Calu3 (cell line): ENCODE measurements around the gene SGK1. TPM values are rescaled to one million over a fixed set of nuclear protein-coding genes. Genes with fewer than 3 reads are reported as not detected.
A peak's percentile ranks its signal among the peaks of the same experiment; 100 is the strongest.

ENCODE experiments used
- BruUV-seq: library from RNA; stranded (reverse); fragments of 400-500 nt; replicated peaks from 2 replicates; lab custom pipeline; 2021; lab: Mats Ljungman, UMichigan
- CTCF ChIA-PET: fragments of 300-600 bp; sonication (Branson Sonifier 250); formaldehyde crosslinking; loops from one replicate; lab custom pipeline; 2022; ENCODE audit warnings: antibody characterized with exemption; lab: Charles Lee
- DNase-seq: peaks from one replicate; pipeline ENCODE4 v3.0.0; 2022
- H3K27ac Mint-ChIP-seq: one replicate; pipeline ENCODE4 v1.8.0; 2022; ENCODE audit warnings: mixed read lengths; ENCODE audit not compliant: unreplicated experiment
- H3K27me3 Mint-ChIP-seq: one replicate; pipeline ENCODE4 v1.8.0; 2022; ENCODE audit warnings: mixed read lengths; ENCODE audit not compliant: unreplicated experiment
- H3K36me3 Mint-ChIP-seq: one replicate; pipeline ENCODE4 v1.8.0; 2022; ENCODE audit warnings: mild to moderate bottlenecking, moderate library complexity, mixed read lengths; ENCODE audit not compliant: insufficient read depth, unreplicated experiment
- H3K4me1 Mint-ChIP-seq: one replicate; pipeline ENCODE4 v1.8.0; 2022; ENCODE audit warnings: mild to moderate bottlenecking, low read depth, mixed read lengths; ENCODE audit not compliant: unreplicated experiment
- H3K4me3 Mint-ChIP-seq: one replicate; pipeline ENCODE4 v1.8.0; 2022; ENCODE audit warnings: mild to moderate bottlenecking, low read depth, moderate library complexity, mixed read lengths; ENCODE audit not compliant: unreplicated experiment
- H3K9me3 Mint-ChIP-seq: one replicate; pipeline ENCODE4 v1.8.0; 2022; ENCODE audit warnings: low read depth, mixed read lengths; ENCODE audit not compliant: unreplicated experiment
- intact Hi-C: fragments of 100-400 bp; cut with micrococcal nuclease; formaldehyde crosslinking; loops from one replicate; pipeline ENCODE4 v1.10.0; 2022; ENCODE audit not compliant: unreplicated experiment
- total RNA-seq: library from RNA; stranded (reverse); gene quantifications from 2 replicates; pipeline ENCODE4 v1.2.3, GENCODE V29; 2022
- TF ChIP-seq, protein P1 (sequence below): fragments of 200-600 bp; IDR thresholded peaks from one replicate; pipeline ENCODE4 v1.8.0; 2022; ENCODE audit warnings: antibody characterized with exemption; ENCODE audit not compliant: unreplicated experiment

The SGK1 gene
- total RNA-seq, 1 experiment from 2014 or later, result 21.8 TPM

DNA sequence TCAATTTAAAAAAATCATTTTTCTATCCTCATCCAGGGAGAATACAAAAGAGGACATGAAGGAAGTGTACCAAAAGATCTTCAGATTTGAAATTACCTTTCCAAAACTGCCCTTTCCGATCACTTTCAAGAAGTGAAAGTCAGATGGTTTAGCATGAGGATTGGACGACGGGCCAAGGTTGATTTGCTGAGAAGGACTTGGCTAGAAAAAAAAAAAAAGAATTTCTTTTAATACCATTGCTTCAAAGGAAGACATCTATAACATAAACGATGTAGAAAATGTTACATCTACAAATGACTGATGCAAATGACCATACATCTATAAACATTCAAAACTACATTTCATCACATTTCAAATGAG, 144.6 kb downstream of the SGK1 start:
- H3K27ac Mint-ChIP-seq, result no peak overlapping the region
- peaks cover 63% of the 10 kb centered on the region for H3K36me3 Mint-ChIP-seq

DNA sequence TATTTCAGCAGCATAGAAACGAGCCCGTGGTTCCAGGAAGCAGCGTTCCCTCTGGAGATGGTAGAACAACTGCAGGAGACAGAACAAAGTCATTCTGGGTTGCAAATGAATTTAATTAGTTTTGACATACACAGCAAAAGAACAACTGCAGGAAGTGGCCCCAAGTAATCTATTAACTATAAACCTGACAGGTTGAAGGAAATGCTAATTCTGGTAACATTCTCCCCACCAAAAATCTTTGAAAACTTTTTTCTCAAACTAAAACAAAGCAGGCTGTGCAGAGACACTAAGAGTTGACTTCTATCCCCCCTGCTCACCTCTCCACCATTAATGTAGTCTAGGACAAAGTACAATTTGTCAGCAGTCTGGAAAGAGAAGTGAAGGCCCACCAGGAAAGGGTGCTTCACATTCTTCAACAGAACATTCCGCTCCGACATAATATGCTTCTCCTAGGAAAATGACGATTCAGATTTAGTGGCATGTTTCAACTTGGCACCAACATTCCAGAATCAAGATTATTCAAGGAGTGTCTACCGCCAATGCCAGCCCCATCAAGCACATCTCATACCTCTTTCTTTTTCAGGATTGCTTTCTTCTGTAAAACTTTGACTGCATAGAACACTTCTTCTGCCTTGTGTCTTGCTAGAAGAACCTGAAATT, 145.1 kb downstream of the SGK1 start:
- BruUV-seq, result no TSS peak
- no peak for DNase-seq
- TF ChIP-seq, protein P1, sequence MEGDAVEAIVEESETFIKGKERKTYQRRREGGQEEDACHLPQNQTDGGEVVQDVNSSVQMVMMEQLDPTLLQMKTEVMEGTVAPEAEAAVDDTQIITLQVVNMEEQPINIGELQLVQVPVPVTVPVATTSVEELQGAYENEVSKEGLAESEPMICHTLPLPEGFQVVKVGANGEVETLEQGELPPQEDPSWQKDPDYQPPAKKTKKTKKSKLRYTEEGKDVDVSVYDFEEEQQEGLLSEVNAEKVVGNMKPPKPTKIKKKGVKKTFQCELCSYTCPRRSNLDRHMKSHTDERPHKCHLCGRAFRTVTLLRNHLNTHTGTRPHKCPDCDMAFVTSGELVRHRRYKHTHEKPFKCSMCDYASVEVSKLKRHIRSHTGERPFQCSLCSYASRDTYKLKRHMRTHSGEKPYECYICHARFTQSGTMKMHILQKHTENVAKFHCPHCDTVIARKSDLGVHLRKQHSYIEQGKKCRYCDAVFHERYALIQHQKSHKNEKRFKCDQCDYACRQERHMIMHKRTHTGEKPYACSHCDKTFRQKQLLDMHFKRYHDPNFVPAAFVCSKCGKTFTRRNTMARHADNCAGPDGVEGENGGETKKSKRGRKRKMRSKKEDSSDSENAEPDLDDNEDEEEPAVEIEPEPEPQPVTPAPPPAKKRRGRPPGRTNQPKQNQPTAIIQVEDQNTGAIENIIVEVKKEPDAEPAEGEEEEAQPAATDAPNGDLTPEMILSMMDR, result no peak
- CTCF ChIA-PET, result no interaction called here
- Mint-ChIP-seq H3K36me3 (peaks cover 59% of the 10 kb centered on the region), H3K27ac (no peak overlapping the region), H3K9me3 (no peaks in the 10 kb centered on the region), H3K4me3 (peak overlapping the region; percentile 88), H3K4me1 (peaks cover 35% of the 10 kb centered on the region), H3K27me3 (no peaks in the 10 kb centered on the region)
- intact Hi-C loops, result loop anchor here (5.0 to 10.0 kb wide), 3 partner anchors 282 to 709 kb away; no protein-coding TSS in a partner anchor

More for the DNA sequence above, 144.6 kb downstream of the SGK1 start:
- Mint-ChIP-seq H3K9me3 (no peaks in the 10 kb centered on the region), H3K4me1 (peaks cover 40% of the 10 kb centered on the region), H3K27me3 (no peaks in the 10 kb centered on the region), H3K4me3 (peak overlapping the region; percentile 88)
- no TSS peak for BruUV-seq
- intact Hi-C loops, result loop anchor here (5.0 to 10.0 kb wide), 3 partner anchors 281 to 709 kb away; no protein-coding TSS in a partner anchor
- DNase-seq, result no peak
- CTCF ChIA-PET, result interaction anchor here (0.5 to 1.6 kb wide), 3 partner anchors 102 to 649 kb away, joined by 3 to 13 read pairs (median 6); no protein-coding TSS in a partner anchor
- TF ChIP-seq, protein P1, result no peak

DNA sequence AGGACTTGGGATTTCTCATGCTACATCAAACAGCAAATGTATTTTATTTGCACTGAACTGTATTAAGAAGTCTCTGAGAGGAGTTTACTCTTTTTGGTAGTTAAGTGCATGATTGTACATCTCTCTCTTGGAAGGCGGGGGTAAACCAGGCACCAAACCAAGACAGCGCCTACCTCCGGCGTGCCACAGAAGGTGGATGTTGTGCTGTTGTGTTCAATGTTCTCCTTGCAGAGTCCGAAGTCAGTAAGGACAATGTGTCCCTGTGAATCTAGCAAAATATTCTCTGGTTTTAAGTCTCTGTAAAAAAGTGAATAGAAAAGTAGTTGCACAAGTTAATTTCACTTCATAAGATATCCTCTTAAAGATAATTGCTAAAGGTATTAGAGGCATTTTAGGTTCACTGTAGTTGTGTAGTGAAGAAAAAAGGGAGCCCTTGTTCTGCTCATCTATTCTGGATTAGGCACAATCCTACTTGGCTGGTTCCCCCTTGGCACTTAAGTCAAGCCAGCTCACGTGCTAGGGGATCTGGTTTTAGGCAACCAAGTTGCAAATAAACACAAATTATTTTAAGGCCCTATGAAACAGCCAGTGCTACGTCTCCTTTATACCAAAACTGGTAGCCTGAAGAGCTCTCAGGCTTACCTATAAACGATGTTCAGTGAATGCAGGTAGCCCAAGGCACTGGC, 145.7 kb downstream of the SGK1 start:
- no TSS peak for BruUV-seq
- H3K4me3 Mint-ChIP-seq, result no peak overlapping the region
- peaks cover 53% of the 10 kb centered on the region for H3K36me3 Mint-ChIP-seq
- no peak overlapping the region for H3K27ac Mint-ChIP-seq
- CTCF ChIA-PET, result no interaction called here
- TF ChIP-seq, protein P1, result no peak
- DNase-seq, result no peak
- H3K9me3 Mint-ChIP-seq, result no peaks in the 10 kb centered on the region
- peaks cover 29% of the 10 kb centered on the region for H3K4me1 Mint-ChIP-seq
- intact Hi-C loops, result loop anchor here (5.0 to 10.0 kb wide), 3 partner anchors 283 to 710 kb away; no protein-coding TSS in a partner anchor
- no peaks in the 10 kb centered on the region for H3K27me3 Mint-ChIP-seq

DNA sequence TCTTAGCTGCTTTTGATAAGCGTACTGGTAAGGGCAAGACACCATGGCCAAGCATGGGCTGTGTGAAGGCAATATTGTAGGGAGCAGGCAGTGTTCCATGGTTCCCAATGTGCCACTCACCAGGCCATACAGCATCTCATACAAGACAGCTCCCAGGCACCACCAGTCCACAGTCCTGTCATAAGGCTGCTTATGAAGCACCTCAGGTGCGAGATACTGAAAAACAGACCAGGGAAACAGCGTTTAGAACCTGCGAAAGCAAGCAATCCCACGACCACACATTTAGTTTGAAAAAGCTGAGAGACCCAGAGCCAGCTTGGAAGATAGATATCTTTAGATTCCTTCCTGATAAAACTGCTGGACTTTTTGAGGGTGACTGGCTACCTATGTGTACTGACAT, 146.4 kb downstream of the SGK1 start:
- H3K27ac Mint-ChIP-seq, result no peak overlapping the region
- H3K9me3 Mint-ChIP-seq, result no peaks in the 10 kb centered on the region
- H3K4me1 Mint-ChIP-seq, result peaks cover 33% of the 10 kb centered on the region
- peaks cover 52% of the 10 kb centered on the region for H3K36me3 Mint-ChIP-seq
- no peak for DNase-seq
- CTCF ChIA-PET, result no interaction called here
- intact Hi-C loops, result loop anchor here (5.0 to 10.0 kb wide), 3 partner anchors 283 to 711 kb away; no protein-coding TSS in a partner anchor
- TF ChIP-seq, protein P1, result no peak
- no peaks in the 10 kb centered on the region for H3K27me3 Mint-ChIP-seq
- no peak overlapping the region for H3K4me3 Mint-ChIP-seq
- BruUV-seq, result no TSS peak
